Esophagus squamous epithelium (tissue), 5 donors: ENCODE data around the gene PDLIM5. TPM values are rescaled to one million over a fixed set of nuclear protein-coding genes. Genes with fewer than 3 reads are reported as not detected.

Experiments used
- DNase-seq: peaks from one replicate; lab custom pipeline; 2025; lab: John Stamatoyannopoulos, UW
- H3K27ac ChIP-seq, 4 donors: fragments of 200-600 bp; sonication (generic); one replicate each; pipeline ENCODE4 v1.5.1; 2016 to 2019; ENCODE audit warnings: mild to moderate bottlenecking in 1 of 4
- H3K27me3 ChIP-seq, 4 donors: fragments of 200-600 bp; sonication (generic); 1 replicate in 3 of 4; 2 replicates in 1 of 4; pipeline versions ENCODE4 v1.5.1 to v1.6.0; 2017 to 2021; ENCODE audit warnings: antibody characterized with exemption in 1 of 4
- H3K36me3 ChIP-seq, 3 donors: fragments of 200-600 bp; sonication (generic); one replicate each; pipeline ENCODE4 v1.5.1; 2016 to 2019
- H3K4me1 ChIP-seq, 3 donors: fragments of 200-600 bp; sonication (generic); one replicate each; pipeline ENCODE4 v1.5.1; 2017 to 2019
- H3K4me3 ChIP-seq, 4 donors: fragments of 200-600 bp; sonication (generic); 1 replicate in 3 of 4; 2 replicates in 1 of 4; pipeline ENCODE4 v1.5.1; 2016 to 2019; ENCODE audit warnings: mild to moderate bottlenecking in 2 of 4, moderate library complexity in 1 of 4
- H3K9me3 ChIP-seq, 3 donors: fragments of 200-600 bp; sonication (generic); one replicate each; pipeline ENCODE4 v1.5.1; 2016 to 2019
- POLR2A ChIP-seq, 4 donors: fragments of 450-650 bp; IDR thresholded peaks; one replicate each; pipeline ENCODE4 v1.6.1; 2017; ENCODE audit warnings: antibody characterized with exemption in 4 of 4, mild to moderate bottlenecking in 4 of 4, moderate library complexity in 3 of 4
- WGBS, 2 donors: methylation state at CpG; one replicate each; pipeline ENCODE4 v1.1.5; 2018; 5-methylcytosine and 5-hydroxymethylcytosine counted together
- intact Hi-C: fragments of 100-400 bp; cut with DNase I; formaldehyde crosslinking; loops from one replicate; pipeline ENCODE4 v1.15.0; 2022
- total RNA-seq, 4 donors: library from RNA; depleted of rRNA; stranded (reverse); fragments of >200 nt; gene quantifications; one replicate each; pipeline ENCODE4 v1.1.0, GENCODE V29; 2016
- TF ChIP-seq, protein P1 (sequence below), 6 experiments: fragments of 450-650 bp in 4 of 6; fragments of 200-600 bp in 2 of 6; sonication (generic) in 2 of 6; IDR thresholded peaks; one replicate each; pipeline ENCODE4 v1.5.1; 2016 to 2019; ENCODE audit warnings: antibody characterized with exemption in 6 of 6, mild to moderate bottlenecking in 4 of 6, moderate library complexity in 4 of 6
- donor health status: DM: yes; HTN: yes; CAD: no.

The PDLIM5 gene
- total RNA-seq, 4 donors from 2014 or later = 57.0 to 204 (median 157) TPM

DNA sequence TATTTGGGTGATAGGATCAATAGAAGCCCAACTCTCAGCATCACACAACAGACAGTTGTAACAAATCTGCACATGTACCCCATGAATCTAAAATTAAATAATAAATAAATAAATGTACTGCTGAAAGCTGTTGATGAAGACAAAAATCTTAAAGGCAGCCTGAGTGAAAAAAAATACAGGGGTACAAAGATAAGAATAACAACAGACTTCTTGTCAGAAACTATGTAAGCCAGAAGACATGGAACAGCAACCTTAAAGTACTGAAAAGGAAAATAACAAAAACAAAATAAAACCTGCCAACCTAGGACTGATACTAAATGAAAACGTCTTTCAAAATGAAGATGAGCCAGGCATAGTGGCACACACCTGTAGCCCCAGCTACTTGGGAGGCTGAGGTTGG, 25.0 kb upstream of the PDLIM5 start:
- Histone ChIP-seq H3K4me3 (no peak overlapping the region), H3K36me3 (no peaks in the 10 kb centered on the region), H3K27ac (no peak overlapping the region), H3K4me1 (no peaks in the 10 kb centered on the region), H3K27me3 (no peaks in the 10 kb centered on the region), H3K9me3 (peaks cover 0 to 25% (median 10%) of the 10 kb centered on the region in 3 donors)
- intact Hi-C loops = no loop called here
- no peak for TF ChIP-seq POLR2A (IDR thresholded peaks at IDR 0.05)
- TF ChIP-seq, protein P1, sequence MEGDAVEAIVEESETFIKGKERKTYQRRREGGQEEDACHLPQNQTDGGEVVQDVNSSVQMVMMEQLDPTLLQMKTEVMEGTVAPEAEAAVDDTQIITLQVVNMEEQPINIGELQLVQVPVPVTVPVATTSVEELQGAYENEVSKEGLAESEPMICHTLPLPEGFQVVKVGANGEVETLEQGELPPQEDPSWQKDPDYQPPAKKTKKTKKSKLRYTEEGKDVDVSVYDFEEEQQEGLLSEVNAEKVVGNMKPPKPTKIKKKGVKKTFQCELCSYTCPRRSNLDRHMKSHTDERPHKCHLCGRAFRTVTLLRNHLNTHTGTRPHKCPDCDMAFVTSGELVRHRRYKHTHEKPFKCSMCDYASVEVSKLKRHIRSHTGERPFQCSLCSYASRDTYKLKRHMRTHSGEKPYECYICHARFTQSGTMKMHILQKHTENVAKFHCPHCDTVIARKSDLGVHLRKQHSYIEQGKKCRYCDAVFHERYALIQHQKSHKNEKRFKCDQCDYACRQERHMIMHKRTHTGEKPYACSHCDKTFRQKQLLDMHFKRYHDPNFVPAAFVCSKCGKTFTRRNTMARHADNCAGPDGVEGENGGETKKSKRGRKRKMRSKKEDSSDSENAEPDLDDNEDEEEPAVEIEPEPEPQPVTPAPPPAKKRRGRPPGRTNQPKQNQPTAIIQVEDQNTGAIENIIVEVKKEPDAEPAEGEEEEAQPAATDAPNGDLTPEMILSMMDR (IDR thresholded peaks at IDR 0.05) = no peak
- no peak for DNase-seq
- 86 to 87% methylated on average over 1 of the region's 1 CpG for WGBS, 2 donors

DNA sequence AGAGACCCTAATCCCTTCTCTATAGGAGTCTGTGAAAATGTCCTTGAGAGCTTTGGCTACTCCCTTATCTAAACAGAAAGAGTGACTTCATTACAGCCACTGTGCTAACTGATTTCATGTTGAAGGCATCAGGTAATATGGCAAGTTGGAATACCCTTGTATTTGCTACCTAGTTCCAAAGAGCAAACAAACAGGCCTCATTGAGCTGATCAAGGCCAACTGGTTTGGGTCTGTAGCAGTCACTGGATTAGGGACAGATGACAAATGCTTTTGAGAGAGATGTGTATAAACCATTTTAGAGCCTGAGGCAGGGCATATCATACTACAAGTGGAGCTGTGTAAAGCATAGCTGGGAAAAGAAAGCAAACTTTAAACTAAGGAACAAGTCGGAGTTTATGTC, 22.9 kb upstream of the PDLIM5 start:
- intact Hi-C loops = no loop called here
- no peak overlapping the region for H3K27ac ChIP-seq
- no peaks in the 10 kb centered on the region for H3K27me3 ChIP-seq
- 53 to 58% methylated on average over 1 of the region's 1 CpG for WGBS, 2 donors
- no peak for DNase-seq
- H3K4me3 ChIP-seq = no peak overlapping the region
- H3K36me3 ChIP-seq = no peaks in the 10 kb centered on the region
- no peak for TF ChIP-seq POLR2A (IDR thresholded peaks at IDR 0.05)
- TF ChIP-seq, protein P1 (IDR thresholded peaks at IDR 0.05) = no peak
- no peaks in the 10 kb centered on the region for H3K4me1 ChIP-seq
- H3K9me3 ChIP-seq = peaks cover 0 to 25% (median 10%) of the 10 kb centered on the region in 3 donors

DNA sequence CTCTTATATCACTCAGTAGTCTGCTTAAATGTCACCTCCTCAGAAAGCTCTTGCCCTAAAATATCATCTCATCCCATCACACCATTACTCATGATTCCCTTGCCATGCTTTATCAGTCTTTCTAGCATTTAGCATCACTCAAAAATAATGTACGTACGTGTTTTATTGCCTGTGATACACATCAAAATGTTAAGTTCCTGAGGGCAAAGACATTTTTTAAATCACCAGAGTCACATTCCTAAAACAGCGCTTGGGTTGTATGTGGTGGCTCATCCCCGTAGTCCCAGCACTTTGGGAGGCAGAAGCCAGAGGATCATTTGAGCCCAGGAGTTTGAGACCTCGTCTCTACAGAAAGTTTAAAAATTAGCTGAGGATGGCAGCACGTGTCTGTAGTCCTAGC, 21.3 kb upstream of the PDLIM5 start:
- no peak overlapping the region for H3K4me3 ChIP-seq
- intact Hi-C loops = no loop called here
- H3K36me3 ChIP-seq = no peaks in the 10 kb centered on the region
- DNase-seq = no peak
- TF ChIP-seq, protein P1 (IDR thresholded peaks at IDR 0.05) = no peak
- no peaks in the 10 kb centered on the region for H3K4me1 ChIP-seq
- H3K27me3 ChIP-seq = no peaks in the 10 kb centered on the region
- H3K9me3 ChIP-seq = peaks cover 0 to 23% (median 10%) of the 10 kb centered on the region in 3 donors
- H3K27ac ChIP-seq = no peak overlapping the region
- WGBS, 2 donors = 83 to 94% methylated on average over 6 of the region's 6 CpGs

DNA sequence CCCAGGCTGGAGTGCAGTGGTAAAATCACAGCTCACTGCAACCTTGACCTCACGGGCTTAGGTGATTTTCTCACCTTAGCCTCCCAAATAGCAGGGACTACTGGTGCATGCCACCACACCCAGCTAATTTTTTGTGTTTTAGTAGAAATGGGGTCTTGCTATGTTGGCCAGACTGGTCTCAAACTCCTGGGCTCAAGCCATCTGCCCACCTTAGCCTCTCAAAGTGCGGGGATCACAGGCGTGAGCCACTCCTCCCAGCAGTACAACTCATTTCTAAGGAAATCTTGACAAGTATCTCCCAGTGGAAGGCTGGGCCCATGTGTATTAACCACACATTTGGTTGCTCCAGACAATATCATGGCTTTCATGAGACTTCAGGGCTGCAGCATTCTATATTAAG, 20.4 kb upstream of the PDLIM5 start:
- H3K36me3 ChIP-seq = no peaks in the 10 kb centered on the region
- no peaks in the 10 kb centered on the region for H3K27me3 ChIP-seq
- intact Hi-C loops = no loop called here
- no peaks in the 10 kb centered on the region for H3K4me1 ChIP-seq
- no peak for TF ChIP-seq POLR2A (IDR thresholded peaks at IDR 0.05)
- TF ChIP-seq, protein P1 (IDR thresholded peaks at IDR 0.05) = no peak
- peaks cover 0 to 14% (median 3%) of the 10 kb centered on the region in 3 donors for H3K9me3 ChIP-seq
- 92 to 100% methylated on average over 3 of the region's 3 CpGs for WGBS, 2 donors
- H3K4me3 ChIP-seq = no peak overlapping the region
- no peak overlapping the region for H3K27ac ChIP-seq
- no peak for DNase-seq

DNA sequence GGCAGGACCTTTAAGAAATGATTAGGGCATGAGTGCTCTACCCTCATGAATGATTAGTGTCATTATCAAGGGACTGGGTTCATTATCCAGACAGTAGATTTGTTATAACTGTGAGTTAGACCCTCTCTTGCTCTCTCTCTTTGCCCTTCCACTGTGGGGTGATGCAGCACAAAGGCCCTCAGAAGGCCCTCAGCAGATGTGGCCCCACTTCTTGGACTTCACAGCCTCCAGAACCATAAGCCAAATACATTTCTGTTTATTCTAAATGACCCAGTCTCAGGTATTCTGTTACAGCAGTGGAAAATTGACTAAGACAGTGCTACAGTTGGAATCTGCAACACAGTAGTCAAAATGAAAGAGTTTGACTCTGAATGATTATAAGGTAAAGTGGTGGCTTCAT, 17.2 kb upstream of the PDLIM5 start:
- TF ChIP-seq POLR2A (IDR thresholded peaks at IDR 0.05) = no peak
- TF ChIP-seq, protein P1 (IDR thresholded peaks at IDR 0.05) = no peak
- no peak overlapping the region for H3K27ac ChIP-seq
- H3K4me1 ChIP-seq = no peaks in the 10 kb centered on the region
- no peaks in the 10 kb centered on the region for H3K9me3 ChIP-seq
- no peaks in the 10 kb centered on the region for H3K27me3 ChIP-seq
- DNase-seq = no peak
- H3K4me3 ChIP-seq = no peak overlapping the region
- H3K36me3 ChIP-seq = no peaks in the 10 kb centered on the region
- intact Hi-C loops = no loop called here
